ENCODE measurements around the gene SIAH3.

- TF ChIP-seq CTCF (IDR thresholded peaks at IDR 0.05; ENCODE audit: borderline replicate concordance, extremely low read depth, low read length, poor library complexity, severe bottlenecking), result no peak
- no peak for TF ChIP-seq EZH2 (IDR thresholded peaks at IDR 0.05; ENCODE audit: borderline replicate concordance, low read depth, low read length, severe bottlenecking)
These were observed 24.2 kb downstream of the SIAH3 start for GRCh38 chr13:45827318-45827717.

Measured in DND-41 (cell line).